SK-N-MC (cell line): ENCODE data around the gene OLFM3.

ENCODE experiments used
- EZH2 ChIP-seq: fragments of 200-600 bp; sonication (generic); IDR thresholded peaks from one replicate; pipeline ENCODE4 v1.6.1; 2017; ENCODE audit warnings: antibody characterized with exemption
- FOXP2 ChIP-seq: optimal IDR thresholded peaks from 2 replicates; pipeline ENCODE3; 2011; ENCODE audit warnings: mild to moderate bottlenecking, moderate library complexity; ENCODE audit not compliant: insufficient read depth; ENCODE audit errors: extremely low read length, control extremely low read depth
- POLR2AphosphoS5 ChIP-seq: IDR thresholded peaks from 2 replicates; pipeline ENCODE4 v1.6.1; 2012; ENCODE audit warnings: mild to moderate bottlenecking, low read depth, low read length, borderline replicate concordance

GRCh38 chr1:101884621-101885020, 112.1 kb downstream of the OLFM3 start:
- no peak for TF ChIP-seq POLR2AphosphoS5
- TF ChIP-seq EZH2: no peak
- TF ChIP-seq FOXP2: no peak
